Measurements from ENCODE around the gene TYK2.

Gene TYK2

DNA sequence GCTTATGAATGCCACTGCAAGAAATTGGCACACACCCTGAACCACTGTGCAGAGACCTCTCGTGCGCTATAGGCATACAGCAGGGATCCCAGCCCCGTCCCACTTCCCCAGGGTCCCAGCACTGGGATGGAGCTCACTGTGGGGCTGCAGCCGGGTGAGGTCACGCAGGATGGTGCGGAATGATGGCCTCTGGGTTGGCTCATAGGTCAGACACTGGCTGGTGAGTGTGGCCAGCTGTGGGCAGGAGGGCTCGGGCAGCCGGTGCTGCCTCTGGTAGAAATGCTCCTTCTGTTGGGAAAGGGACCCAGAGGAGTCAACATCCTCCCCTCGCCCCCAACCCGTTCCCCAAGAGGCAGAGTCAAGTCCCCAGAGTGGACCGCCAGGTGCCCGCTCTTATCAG is 23.9 kb downstream of the TYK2 start:
- H3K27ac ChIP-seq, result no peak overlapping the region
- TF ChIP-seq, protein P1, sequence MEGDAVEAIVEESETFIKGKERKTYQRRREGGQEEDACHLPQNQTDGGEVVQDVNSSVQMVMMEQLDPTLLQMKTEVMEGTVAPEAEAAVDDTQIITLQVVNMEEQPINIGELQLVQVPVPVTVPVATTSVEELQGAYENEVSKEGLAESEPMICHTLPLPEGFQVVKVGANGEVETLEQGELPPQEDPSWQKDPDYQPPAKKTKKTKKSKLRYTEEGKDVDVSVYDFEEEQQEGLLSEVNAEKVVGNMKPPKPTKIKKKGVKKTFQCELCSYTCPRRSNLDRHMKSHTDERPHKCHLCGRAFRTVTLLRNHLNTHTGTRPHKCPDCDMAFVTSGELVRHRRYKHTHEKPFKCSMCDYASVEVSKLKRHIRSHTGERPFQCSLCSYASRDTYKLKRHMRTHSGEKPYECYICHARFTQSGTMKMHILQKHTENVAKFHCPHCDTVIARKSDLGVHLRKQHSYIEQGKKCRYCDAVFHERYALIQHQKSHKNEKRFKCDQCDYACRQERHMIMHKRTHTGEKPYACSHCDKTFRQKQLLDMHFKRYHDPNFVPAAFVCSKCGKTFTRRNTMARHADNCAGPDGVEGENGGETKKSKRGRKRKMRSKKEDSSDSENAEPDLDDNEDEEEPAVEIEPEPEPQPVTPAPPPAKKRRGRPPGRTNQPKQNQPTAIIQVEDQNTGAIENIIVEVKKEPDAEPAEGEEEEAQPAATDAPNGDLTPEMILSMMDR (IDR thresholded peaks at IDR 0.05), result no peak
- DNase-seq (ENCODE audit: low spot score), result no peak

DNA sequence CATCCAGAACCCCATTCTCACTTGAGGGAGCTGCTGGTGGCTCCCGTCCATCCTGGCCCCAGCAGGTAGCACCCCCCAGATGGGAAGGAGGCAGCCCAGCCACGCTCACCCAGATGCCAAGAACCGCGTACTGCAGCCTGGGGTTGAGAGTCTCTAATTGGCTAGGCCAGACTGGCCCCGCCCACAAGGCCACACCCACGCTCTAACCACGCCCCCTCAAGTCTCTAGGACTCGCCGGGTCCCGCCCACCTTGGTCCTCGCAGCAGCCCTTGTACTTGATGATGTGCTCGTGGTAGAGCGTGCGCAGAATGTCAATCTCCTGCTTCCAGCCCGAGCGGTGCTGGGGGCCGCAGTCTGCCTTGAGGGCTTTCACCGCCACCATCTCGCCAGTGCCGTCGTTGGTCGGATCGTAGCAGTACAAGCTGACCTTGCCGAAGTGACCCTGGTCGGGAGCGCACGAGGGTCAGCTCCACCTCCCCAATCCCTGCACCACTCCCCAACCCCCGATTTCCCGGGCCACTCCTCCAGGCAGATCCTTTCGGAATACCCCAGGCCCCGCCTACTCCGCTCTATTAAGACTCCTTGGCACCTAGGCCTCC is 26.5 kb downstream of the TYK2 start:
- no peak for DNase-seq (ENCODE audit: low spot score)
- TF ChIP-seq, protein P1 (IDR thresholded peaks at IDR 0.05), result no peak
- Histone ChIP-seq H3K4me3 (no peak overlapping the region), H3K27ac (no peak overlapping the region)

More for the DNA sequence above, 23.9 kb downstream of the TYK2 start:
- H3K4me3 ChIP-seq, result no peak overlapping the region

DNA sequence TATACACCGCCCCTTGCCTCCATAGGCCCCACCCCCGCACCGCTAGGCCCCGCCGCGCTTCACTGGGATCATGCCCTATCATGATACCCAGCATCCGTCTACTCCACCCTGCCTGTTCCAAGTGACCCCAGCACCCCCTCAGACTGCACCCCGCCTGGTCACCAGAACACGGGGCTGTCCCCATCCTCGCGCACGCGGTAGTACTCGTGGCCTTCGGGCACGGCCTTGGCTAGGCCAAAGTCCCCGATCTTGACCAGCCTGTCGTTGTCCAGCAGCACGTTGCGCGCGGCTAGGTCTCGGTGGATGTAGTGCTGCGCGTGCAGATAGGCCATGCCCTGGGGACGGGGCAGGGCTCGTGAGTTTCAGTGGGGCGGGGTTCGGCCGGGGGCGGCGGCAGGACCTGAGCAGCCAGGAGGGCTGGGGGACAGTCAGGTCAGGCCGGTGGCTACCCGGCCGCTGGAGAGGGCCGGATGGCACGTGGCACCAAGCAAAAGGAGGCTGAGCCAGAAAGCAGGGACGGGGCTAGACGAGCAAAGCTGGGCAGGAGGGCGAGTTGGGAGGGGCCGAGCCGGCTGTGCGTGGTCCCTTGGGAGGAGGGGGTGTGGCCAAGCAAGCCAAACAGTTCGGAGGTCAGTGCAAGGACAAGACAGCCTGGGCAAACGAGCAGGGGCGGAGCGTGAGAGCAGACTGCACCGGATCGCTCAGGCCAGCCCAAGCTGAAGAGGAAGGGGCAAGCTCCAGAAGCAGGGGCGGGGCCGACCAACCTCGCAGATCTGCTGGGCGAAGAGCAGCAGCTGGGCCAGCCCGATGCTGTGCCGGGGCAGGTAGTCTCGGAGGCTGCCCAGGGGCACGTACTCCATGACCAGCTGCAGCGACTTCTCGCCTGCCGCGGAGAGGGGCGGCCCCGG is 27.4 kb downstream of the TYK2 start:
- DNase-seq (ENCODE audit: low spot score), result no peak
- H3K27ac ChIP-seq, result peak overlapping the region in 1 of 2 donors; percentile 54
- H3K4me3 ChIP-seq, result peak overlapping the region; percentile 3
- TF ChIP-seq, protein P1 (IDR thresholded peaks at IDR 0.05), result no peak

DNA sequence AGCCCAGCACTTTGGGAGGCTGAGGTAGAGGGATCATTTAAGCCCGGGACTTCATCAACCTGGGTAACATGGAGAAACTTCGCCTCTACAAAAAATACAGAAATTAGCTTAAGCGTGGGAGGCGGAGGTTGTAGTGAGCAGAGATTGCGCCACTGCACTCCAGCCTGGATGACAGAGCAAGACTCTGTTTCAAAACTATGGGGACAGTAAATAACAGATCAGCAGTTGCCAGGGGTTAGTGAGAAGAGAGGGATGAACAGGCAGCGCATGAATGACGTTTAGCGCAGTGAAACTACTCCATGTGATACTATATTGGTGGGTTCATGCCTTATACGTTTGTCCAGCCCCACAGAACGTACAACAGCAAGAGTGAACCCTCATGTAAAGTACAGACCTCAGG is 33.9 kb downstream of the TYK2 start:
- TF ChIP-seq, protein P1 (IDR thresholded peaks at IDR 0.05), result no peak
- Histone ChIP-seq H3K27ac (no peak overlapping the region), H3K4me3 (no peak overlapping the region)
- no peak for DNase-seq (ENCODE audit: low spot score)

DNA sequence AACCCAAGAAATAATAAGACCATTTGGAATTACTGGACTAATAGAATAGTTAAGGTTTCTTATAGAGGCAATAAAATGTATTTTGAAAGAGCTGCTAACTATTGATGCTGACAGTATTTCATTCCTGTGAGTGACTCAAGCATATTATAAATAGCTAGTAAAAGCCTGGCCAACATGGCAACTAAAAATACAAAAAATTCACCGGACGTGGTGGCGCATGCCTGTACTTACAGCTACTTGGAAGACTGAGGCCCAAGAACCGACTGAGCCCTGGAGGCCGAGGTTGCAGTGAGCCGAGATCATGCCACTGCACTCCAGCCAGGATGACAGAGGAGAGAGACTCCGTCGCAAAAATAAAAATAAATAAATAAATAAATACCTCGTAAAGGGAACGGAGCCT is 35.6 kb downstream of the TYK2 start:
- Histone ChIP-seq H3K27ac (peak overlapping the region in 1 of 2 donors; percentile 46), H3K4me3 (no peak overlapping the region)
- TF ChIP-seq, protein P1 (IDR thresholded peaks at IDR 0.05), result no peak
- no peak for DNase-seq (ENCODE audit: low spot score)

DNA sequence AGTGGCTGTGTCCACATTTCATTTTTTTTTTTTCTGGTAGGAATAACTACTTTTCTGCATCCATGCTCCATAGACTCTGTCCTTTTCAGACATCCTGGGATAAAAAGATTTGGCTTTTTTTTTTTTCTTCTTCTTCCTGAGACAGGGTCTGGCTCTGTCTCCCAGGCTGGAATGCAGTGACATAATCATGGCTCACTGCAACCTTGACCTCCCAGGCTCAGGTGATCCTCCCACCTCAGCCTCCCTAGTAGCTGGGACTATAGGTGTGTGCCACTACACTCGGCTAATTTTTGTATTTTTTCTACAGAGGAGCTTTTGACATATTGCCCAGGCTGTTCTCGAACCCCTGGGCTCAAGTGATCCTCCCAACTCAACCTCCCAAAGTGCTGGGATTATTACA is 36.9 kb downstream of the TYK2 start:
- TF ChIP-seq, protein P1 (IDR thresholded peaks at IDR 0.05), result no peak
- no peak overlapping the region for H3K27ac ChIP-seq
- H3K4me3 ChIP-seq, result no peak overlapping the region
- no peak for DNase-seq (ENCODE audit: low spot score)

All from coronary artery (tissue), 2 donors.